HCT116 (cell line): ENCODE data around the gene ANXA4.

Experiments used
- EZH2 ChIP-seq: fragments of 200-600 bp; sonication (generic); IDR thresholded peaks from 2 replicates; pipeline ENCODE4 v1.6.1; 2017; ENCODE audit warnings: antibody characterized with exemption, mixed run types
- MAX ChIP-seq: IDR thresholded peaks from 2 replicates; pipeline ENCODE4 v1.6.1; 2012
- POLR2A ChIP-seq: IDR thresholded peaks from 2 replicates; pipeline ENCODE4 v1.7.0; 2011; ENCODE audit warnings: borderline replicate concordance; ENCODE audit not compliant: insufficient read depth, insufficient read length; ENCODE audit errors: extremely low read depth
- TF ChIP-seq, protein P1 (sequence below), 3 experiments: fragments of 200-600 bp in 1 of 3; sonication (generic) in 1 of 3; IDR thresholded peaks in 2 of 3; conservative IDR thresholded peaks in 1 of 3; 2 replicates each; pipeline ENCODE4 v1.5.1; 2012 to 2017; ENCODE audit warnings: low read depth in 2 of 3, low read length in 2 of 3, antibody characterized with exemption in 1 of 3, borderline replicate concordance in 1 of 3, control low read depth in 1 of 3, mild to moderate bottlenecking in 1 of 3, mixed read lengths in 1 of 3, mixed run types in 1 of 3, moderate library complexity in 1 of 3; ENCODE audit not compliant: insufficient read depth in 1 of 3

GRCh38 chr2:69694894-69695849 lies 46.8 kb upstream of the ANXA4 start:
- TF ChIP-seq MAX: no peak
- TF ChIP-seq, protein P1, sequence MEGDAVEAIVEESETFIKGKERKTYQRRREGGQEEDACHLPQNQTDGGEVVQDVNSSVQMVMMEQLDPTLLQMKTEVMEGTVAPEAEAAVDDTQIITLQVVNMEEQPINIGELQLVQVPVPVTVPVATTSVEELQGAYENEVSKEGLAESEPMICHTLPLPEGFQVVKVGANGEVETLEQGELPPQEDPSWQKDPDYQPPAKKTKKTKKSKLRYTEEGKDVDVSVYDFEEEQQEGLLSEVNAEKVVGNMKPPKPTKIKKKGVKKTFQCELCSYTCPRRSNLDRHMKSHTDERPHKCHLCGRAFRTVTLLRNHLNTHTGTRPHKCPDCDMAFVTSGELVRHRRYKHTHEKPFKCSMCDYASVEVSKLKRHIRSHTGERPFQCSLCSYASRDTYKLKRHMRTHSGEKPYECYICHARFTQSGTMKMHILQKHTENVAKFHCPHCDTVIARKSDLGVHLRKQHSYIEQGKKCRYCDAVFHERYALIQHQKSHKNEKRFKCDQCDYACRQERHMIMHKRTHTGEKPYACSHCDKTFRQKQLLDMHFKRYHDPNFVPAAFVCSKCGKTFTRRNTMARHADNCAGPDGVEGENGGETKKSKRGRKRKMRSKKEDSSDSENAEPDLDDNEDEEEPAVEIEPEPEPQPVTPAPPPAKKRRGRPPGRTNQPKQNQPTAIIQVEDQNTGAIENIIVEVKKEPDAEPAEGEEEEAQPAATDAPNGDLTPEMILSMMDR (IDR thresholded peaks at IDR 0.05 in 2 of 3, conservative IDR thresholded peaks at IDR 0.05 in 1 of 3; ENCODE audit: borderline replicate concordance in 1 of 3, insufficient read depth in 1 of 3, low read depth in 2 of 3, low read length in 2 of 3): no peak
- no peak for TF ChIP-seq POLR2A
- no peak for TF ChIP-seq EZH2
